Neural cell (in vitro differentiated cells): ENCODE data around the gene PSMB10. TPM values are rescaled to one million over a fixed set of nuclear protein-coding genes. Genes with fewer than 3 reads are reported as not detected.

Source experiments
- H2AFZ ChIP-seq: fragments of 200-600, 300-800 bp; sonication (generic), shearing (Covaris generic); 2 replicates; pipeline ENCODE4 v1.6.0; 2014; ENCODE audit warnings: low read depth, mild to moderate bottlenecking, antibody characterized with exemption, low read length, moderate library complexity
- H3F3A ChIP-seq: fragments of 200-600 bp; shearing (Covaris generic); 2 replicates; pipeline ENCODE4 v1.6.1; 2016; ENCODE audit warnings: mild to moderate bottlenecking, moderate library complexity, mixed read lengths, antibody characterized with exemption, low read length; ENCODE audit not compliant: insufficient read depth, poor library complexity, severe bottlenecking
- H3K27ac ChIP-seq: fragments of 200-600, 300-800 bp; sonication (generic), shearing (Covaris generic); 2 replicates; pipeline ENCODE4 v1.5.1; 2014; ENCODE audit warnings: mild to moderate bottlenecking, low read length, moderate library complexity
- H3K27me3 ChIP-seq: fragments of 300-800, 200-600 bp; sonication (generic), shearing (Covaris generic); 2 replicates; pipeline ENCODE4 v1.6.0; 2014; ENCODE audit warnings: mild to moderate bottlenecking, low read depth, low read length, moderate library complexity; ENCODE audit not compliant: insufficient read depth
- H3K36me3 ChIP-seq: fragments of 300-800, 200-600 bp; sonication (generic), shearing (Covaris generic); 2 replicates; pipeline ENCODE4 v1.5.1; 2014; ENCODE audit warnings: mild to moderate bottlenecking, antibody characterized with exemption, low read length, moderate library complexity; ENCODE audit not compliant: insufficient read depth
- H3K4me2 ChIP-seq: fragments of 300-800, 200-600 bp; sonication (generic), shearing (Covaris generic); 2 replicates; pipeline ENCODE4 v1.6.0; 2014; ENCODE audit warnings: mild to moderate bottlenecking, low read length
- H3K4me3 ChIP-seq: fragments of 300-800, 200-600 bp; sonication (generic), shearing (Covaris generic); 2 replicates; pipeline ENCODE4 v1.5.1; 2014; ENCODE audit warnings: mild to moderate bottlenecking, low read length, moderate library complexity
- H3K79me2 ChIP-seq: fragments of 200-600 bp; shearing (Covaris generic); replicated peaks from 2 replicates; pipeline ENCODE4 v1.6.0; 2014; ENCODE audit warnings: mild to moderate bottlenecking, low read length, moderate library complexity; ENCODE audit not compliant: insufficient read depth
- H3K9ac ChIP-seq: fragments of 300-800, 200-600 bp; sonication (generic), shearing (Covaris generic); 2 replicates; pipeline ENCODE4 v1.6.1; 2016; ENCODE audit warnings: mild to moderate bottlenecking, low read length, mixed read lengths
- H3K9me2 ChIP-seq: fragments of 200-600 bp; shearing (Covaris generic); 2 replicates; pipeline ENCODE4 v1.6.1; 2016; ENCODE audit warnings: mild to moderate bottlenecking, low read length, mixed read lengths; ENCODE audit not compliant: insufficient read depth
- H3K9me3 ChIP-seq: fragments of 200-600, 300-800 bp; sonication (generic), shearing (Covaris generic); 2 replicates; pipeline ENCODE4 v1.6.1; 2016; ENCODE audit warnings: mild to moderate bottlenecking, mixed run types, low read length, moderate library complexity, mixed read lengths
- H4K20me1 ChIP-seq: fragments of 200-600 bp; shearing (Covaris generic); 2 replicates; pipeline ENCODE4 v1.6.1; 2016; ENCODE audit warnings: mild to moderate bottlenecking, mixed run types; ENCODE audit not compliant: insufficient read depth
- CTCF ChIP-seq: fragments of 450-650 bp; IDR thresholded peaks from 2 replicates; pipeline ENCODE4 v1.5.1; 2014; ENCODE audit warnings: antibody characterized with exemption, mild to moderate bottlenecking, moderate library complexity; ENCODE audit not compliant: poor library complexity, severe bottlenecking
- EP300 ChIP-seq: fragments of 450-650 bp; conservative IDR thresholded peaks from 2 replicates; pipeline ENCODE4 v1.6.1; 2014; ENCODE audit warnings: antibody characterized with exemption, mild to moderate bottlenecking, moderate library complexity; ENCODE audit not compliant: poor library complexity, severe bottlenecking
- EZH2 ChIP-seq: fragments of 200-600, 300-800 bp; shearing (Covaris generic), sonication (generic); IDR thresholded peaks from 2 replicates; pipeline ENCODE4 v1.6.1; 2014; ENCODE audit warnings: antibody characterized with exemption, low read length, borderline replicate concordance, mild to moderate bottlenecking; ENCODE audit not compliant: insufficient read depth, poor library complexity, severe bottlenecking
- MXI1 ChIP-seq: fragments of 450-650 bp; conservative IDR thresholded peaks from 2 replicates; pipeline ENCODE4 v1.6.1; 2014; ENCODE audit warnings: antibody characterized with exemption, mild to moderate bottlenecking; ENCODE audit not compliant: poor library complexity, severe bottlenecking
- POLR2AphosphoS5 ChIP-seq: IDR thresholded peaks from 2 replicates; pipeline ENCODE4 v1.6.1; 2012
- RAD21 ChIP-seq: fragments of 450-650 bp; conservative IDR thresholded peaks from 2 replicates; pipeline ENCODE4 v1.6.1; 2014; ENCODE audit warnings: antibody characterized with exemption, mild to moderate bottlenecking, moderate library complexity
- REST ChIP-seq: IDR thresholded peaks from 2 replicates; pipeline ENCODE4 v1.6.1; 2012; ENCODE audit warnings: borderline replicate concordance
- SMC3 ChIP-seq: fragments of 450-650 bp; conservative IDR thresholded peaks from 2 replicates; pipeline ENCODE4 v1.6.1; 2014; ENCODE audit warnings: antibody characterized with exemption, mild to moderate bottlenecking, moderate library complexity; ENCODE audit not compliant: poor library complexity
- TAF1 ChIP-seq: IDR thresholded peaks from 2 replicates; pipeline ENCODE4 v1.6.1; 2012; ENCODE audit warnings: low read depth
- polyA plus RNA-seq: library from polyadenylated mRNA; depleted of rRNA; stranded (reverse); fragments of >200 nt; gene quantifications from 2 replicates; pipeline ENCODE4 v1.2.3, GENCODE V29; 2014

The PSMB10 gene
- polyA plus RNA-seq, 1 donor from 2014 or later: 46.4 TPM

DNA sequence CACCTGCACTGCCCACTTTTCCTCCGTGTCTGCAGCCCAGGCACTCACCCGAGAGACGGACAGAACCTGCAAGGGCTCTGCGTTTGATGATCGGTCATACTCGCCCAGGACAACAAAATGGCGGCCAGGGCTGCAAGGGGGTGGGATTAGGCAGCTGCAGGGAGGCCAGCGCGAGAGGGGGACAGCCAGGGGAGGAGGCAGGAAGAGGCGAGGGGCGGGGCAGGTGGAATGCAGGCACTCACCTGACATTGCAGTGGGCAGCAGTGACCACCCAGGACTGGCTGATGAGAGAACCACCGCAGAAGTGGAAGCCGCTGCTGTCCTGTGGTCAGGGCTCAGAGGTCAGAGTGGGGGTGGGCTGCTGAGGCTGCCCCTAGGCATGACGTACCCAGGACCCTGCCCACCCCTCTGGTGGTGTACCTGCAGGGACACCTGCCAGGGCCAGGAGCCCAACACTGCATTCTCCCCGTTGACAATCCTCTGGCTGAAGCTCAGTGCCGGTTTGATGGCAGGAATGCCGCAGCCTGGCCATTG lies 5.9 kb downstream of the PSMB10 start:
- Histone ChIP-seq H3K4me3 (no peak overlapping the region), H3K36me3 (no peaks in the 10 kb centered on the region), H3K27ac (no peak overlapping the region), H3K9me3 (no peaks in the 10 kb centered on the region), H3K9ac (no peak overlapping the region), H3K4me2 (no peak overlapping the region), H3K27me3 (no peaks in the 10 kb centered on the region), H2AFZ (no peak overlapping the region), H3K79me2 (no peaks in the 10 kb centered on the region), H3F3A (no peaks in the 10 kb centered on the region), H3K9me2 (no peaks in the 10 kb centered on the region), H4K20me1 (no peaks in the 10 kb centered on the region)
- TF ChIP-seq SMC3: no peak
- no peak for TF ChIP-seq RAD21
- TF ChIP-seq TAF1: no peak
- no peak for TF ChIP-seq EP300
- no peak for TF ChIP-seq EZH2
- TF ChIP-seq POLR2AphosphoS5: no peak
- TF ChIP-seq REST: no peak
- no peak for TF ChIP-seq CTCF

DNA sequence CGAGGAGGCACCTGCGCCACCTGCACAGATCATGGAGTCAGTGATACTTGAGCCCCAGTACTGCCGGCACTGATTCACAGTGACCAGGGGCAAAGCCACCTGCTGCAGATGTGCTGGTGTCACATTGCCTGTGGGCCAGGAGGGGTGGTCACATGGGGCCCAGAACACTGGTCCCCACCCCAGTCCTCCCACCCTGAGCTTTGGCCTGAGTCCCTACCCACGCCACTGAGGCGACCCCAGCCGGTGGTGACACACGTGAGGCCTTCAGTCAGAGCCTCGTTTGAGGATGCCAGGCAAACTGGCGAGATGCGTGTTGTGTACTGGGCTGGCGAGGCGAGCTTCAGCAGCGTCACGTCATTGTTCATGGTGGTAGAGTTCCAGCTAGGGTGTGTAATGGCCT lies 6.5 kb downstream of the PSMB10 start:
- no peak overlapping the region for H3K9ac ChIP-seq
- H3K79me2 ChIP-seq: no peaks in the 10 kb centered on the region
- no peaks in the 10 kb centered on the region for H4K20me1 ChIP-seq
- no peak overlapping the region for H3K4me3 ChIP-seq
- no peak overlapping the region for H2AFZ ChIP-seq
- H3K27ac ChIP-seq: no peak overlapping the region
- no peaks in the 10 kb centered on the region for H3K27me3 ChIP-seq
- H3K4me2 ChIP-seq: no peak overlapping the region
- H3K9me3 ChIP-seq: no peaks in the 10 kb centered on the region
- TF ChIP-seq POLR2AphosphoS5 (no peak), TAF1 (no peak), SMC3 (no peak), RAD21 (no peak), CTCF (no peak), EP300 (no peak), EZH2 (no peak), REST (no peak), MXI1 (no peak)
- no peaks in the 10 kb centered on the region for H3K9me2 ChIP-seq
- H3F3A ChIP-seq: no peaks in the 10 kb centered on the region
- H3K36me3 ChIP-seq: no peaks in the 10 kb centered on the region
